HG03025 (cell line): ENCODE results near the gene ORAI2.
"Not testable (repeated sequence)": the region's sequence is repeated elsewhere in the genome, so short reads cannot be mapped to it uniquely, and the experiment has no call there.

ENCODE experiments used
- ATAC-seq: cut with Tn5 transposase; IDR thresholded peaks from one replicate; pipeline ENCODE4 v1.9.1; 2021; ENCODE audit warnings: mild to moderate bottlenecking, moderate library complexity; ENCODE audit not compliant: unreplicated experiment, low FRiP score

ORAI2 gene

GRCh38 chr7:102433219-102434038 lies at the start of gene ORAI2:
Gene ORAI2 (plus strand): TSS chr7:102433575. CDS start chr7:102438957, 5,382 bp downstream.
- ATAC-seq, result peak; percentile 53

DNA sequence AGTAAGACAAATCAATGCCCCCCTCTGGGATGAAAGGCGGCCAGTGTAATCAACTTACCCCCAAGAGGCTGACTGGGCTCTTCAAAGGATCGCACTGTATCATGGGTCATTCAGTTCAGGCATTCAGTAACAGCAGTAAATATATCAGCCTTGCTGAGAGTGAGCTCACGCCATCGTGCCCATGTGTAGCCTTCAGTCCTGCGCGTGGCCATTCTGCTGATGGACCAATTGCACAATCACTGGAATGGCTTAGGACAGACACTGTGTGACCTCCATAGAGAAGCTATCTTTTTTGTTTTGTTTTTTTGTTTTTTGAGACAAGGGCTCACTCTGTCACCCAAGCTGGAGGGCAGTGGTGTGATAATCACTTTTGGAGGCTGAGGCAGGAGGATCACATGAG lies 46.3 kb upstream of the ORAI2 start:
- no peak for ATAC-seq

DNA sequence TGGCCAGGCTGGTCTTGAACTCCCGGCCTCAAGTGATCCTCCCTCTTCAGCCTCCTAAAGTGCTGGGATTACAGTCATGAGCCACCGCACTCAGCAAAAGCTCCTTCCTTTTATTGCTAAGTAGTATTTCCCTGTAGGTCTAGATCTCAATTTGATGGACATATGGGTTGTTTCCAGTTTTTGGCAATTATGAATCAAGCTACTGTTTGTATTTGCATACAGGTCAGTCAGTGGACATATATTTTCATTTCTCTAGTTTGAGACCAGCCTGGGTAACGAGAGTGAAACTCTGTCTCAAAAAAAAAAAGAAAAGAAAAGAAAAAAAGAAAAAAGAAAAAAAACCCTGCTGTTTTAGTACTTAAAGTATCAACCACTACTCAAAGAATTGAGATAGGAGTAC lies 43.6 kb upstream of the ORAI2 start:
- no peak for ATAC-seq

GRCh38 chr7:102390697-102391484 lies 42.5 kb upstream of the ORAI2 start:
- ATAC-seq, result no peak

- ATAC-seq, result no peak
These were observed 41.0 kb upstream of the ORAI2 start for GRCh38 chr7:102392330-102392729.

GRCh38 chr7:102393467-102393866 lies 39.9 kb upstream of the ORAI2 start:
- no peak for ATAC-seq

- no peak for ATAC-seq
These were observed 37.8 kb upstream of the ORAI2 start for GRCh38 chr7:102395592-102395872.

DNA sequence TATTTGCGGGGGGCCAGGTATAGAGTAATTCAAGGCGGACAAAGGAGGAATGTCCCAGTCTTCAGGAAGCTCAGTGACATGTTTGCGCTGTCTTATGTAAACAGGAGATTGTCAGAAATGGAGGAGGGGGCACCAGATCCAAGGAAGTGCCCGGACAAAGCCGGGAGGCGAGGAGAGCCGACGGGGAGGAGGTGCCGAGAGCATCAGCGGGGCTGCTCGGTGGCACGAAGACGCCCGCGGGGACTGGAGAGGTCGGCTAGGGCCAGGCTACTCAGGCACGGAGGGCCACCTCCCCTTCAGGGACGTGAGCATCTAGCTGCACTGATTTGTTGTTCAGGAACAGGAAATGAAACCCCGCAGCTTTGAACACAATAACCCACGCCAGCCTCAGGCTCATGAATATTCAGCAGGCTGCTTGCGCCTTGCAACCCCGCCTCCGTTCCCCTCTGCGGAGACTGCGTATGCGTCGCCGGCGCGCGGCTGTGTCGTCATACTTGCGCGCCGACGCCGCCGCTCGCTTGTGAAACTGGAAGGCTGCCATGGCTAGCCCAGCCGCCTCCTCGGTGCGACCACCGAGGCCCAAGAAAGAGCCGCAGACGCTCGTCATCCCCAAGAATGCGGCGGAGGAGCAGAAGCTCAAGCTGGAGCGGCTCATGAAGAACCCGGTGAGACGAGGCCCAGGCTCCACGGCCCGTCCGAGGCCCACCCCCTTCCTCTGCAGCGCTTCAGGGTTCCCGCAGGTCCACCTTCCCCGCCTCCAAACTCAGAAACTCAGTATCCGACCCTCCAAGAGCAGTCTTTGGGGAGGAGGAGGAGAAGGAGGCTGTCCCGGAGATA lies 37.3 kb upstream of the ORAI2 start, which contains the start of gene PRKRIP1:
TSS of gene PRKRIP1 (plus strand) at position 491 of the 837 bp plus-strand sequence. CDS start at position 540, 49 bp downstream.
- peak; percentile 87 for ATAC-seq

- ATAC-seq, result no peak
These were observed 36.7 kb upstream of the ORAI2 start for GRCh38 chr7:102396710-102397019.

DNA sequence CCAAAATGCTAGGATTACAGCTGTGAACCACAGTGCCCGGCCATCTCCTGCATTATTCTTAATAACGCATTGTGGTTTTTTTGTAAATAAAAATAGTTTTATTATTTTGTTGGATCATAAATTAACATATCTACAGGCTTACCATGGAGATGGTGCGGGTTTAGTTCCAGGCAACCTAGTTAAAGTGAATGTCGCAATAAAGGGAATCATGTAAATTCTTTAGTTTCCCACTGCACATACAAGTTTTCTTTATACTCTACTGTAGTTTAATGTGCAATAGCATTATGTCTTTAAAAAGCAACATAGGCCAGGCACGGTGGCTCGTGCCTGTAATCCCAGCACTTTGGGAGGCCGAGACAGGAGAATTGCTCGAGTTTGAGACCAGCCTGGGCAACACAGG lies 34.8 kb upstream of the ORAI2 start:
- ATAC-seq, result no peak

DNA sequence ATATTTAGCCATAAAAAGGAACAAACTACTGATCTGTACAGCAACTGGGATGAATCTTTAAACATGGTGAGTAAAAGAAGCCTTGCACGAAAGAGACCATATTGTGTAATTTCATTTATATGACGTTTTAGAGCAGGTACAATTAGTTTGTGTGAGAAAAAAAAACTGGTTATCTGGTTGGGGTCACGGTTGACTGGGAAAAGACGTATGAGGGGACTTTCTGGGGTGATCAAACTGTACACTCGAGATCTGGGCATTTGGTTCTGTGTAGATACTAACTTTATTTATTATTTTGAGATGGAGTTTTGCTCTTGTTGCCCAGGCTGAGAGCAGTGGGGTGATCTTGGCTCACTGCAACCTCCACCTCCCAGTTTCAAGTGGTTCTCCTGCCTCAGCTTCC lies 33.0 kb upstream of the ORAI2 start:
- no peak for ATAC-seq

DNA sequence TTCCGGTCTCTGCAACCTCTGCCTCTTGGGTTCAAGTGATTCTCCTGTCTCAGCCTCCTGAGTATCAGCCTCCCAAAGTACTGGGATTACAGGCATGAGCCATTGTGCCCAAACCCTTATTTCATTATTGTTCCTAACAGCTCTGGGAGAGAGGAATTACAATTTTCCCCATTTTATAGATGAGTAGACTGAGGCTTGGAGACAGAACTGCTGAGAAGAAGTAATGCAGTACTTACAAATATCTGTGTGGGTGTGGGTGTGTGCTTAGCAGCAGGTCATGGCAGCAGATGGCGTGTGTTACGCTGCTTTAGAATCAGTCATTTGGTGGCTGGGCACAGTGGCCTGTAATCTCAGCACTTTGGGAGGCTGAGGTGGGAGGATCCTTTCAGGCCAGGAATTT lies 29.8 kb upstream of the ORAI2 start:
- ATAC-seq, result no peak

DNA sequence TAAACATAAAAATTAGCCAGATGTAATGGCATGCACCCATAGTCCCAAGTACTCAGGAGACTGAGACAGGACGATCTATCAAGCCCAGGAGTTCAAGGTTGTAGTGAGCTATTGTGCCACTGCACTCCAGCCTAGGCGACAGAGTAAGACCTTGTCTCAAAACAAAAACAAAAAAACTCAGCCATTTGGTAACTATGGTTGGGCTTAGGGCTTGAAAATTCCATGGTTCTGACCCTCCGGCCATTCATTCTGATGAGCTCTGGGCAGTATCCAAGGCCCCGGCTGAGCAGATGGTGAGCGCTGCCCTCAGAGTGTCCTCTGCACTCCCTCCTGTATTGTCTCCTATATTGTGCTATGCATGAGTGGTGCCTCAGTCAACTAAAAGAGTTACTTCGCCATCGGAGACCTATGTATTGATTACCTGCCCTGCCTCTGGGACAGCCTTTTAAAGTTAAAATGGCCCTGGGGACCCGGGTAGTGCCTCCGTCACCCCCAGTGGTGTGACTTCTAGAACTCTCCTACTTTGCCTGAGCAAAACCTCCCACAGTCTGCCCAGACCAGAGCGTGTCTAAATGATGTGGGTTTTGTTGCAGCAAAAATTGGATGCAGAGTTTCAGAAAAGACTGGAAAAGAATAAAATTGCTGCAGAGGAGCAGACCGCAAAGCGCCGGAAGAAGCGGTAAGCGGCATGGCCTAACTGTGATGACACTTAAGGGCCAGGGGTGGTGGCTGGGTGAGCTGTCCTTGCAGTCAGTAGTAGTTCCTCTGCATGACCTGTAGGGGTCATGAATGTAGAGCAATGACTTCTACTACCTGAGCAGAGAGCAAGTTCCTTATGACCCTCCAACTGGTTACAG lies 29.1 kb upstream of the ORAI2 start:
- ATAC-seq, result peak; percentile 73

DNA sequence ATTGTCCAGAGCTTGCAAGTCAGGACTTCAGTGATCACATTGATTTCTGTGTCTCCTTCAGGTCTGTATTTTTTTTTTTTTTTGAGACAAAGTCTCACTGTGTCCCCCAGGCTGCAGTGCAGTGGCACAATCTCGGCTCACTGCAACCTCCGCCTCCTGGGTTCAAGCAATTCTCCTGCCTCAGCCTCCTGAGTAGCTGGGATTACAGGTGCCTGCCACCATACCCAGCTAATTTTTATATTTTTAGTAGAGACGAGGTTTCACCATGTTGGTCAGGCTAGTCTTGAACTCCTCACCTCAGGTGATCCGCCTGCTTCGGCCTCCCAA lies 28.6 kb upstream of the ORAI2 start:
- ATAC-seq, result not testable (repeated sequence)

DNA sequence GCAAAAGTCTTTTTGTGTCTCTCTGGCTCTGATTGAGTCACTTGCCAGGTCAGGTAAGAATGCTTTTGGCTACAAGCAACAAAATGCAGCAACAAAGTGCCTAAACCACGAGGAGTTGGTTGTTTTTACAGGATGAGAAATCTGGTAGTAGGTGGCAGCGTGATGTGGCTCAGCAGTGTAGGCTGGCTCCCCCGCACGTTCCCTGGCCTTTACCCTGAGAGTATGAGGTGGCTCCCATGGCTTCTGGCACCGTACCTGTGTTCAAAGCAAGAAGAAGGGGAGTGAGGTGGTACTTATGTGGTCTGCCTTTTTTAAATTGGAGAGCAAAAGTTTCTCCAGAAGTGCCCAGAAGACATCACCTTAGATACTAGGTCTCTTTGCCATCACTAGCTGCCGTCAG lies 25.5 kb upstream of the ORAI2 start:
- ATAC-seq, result no peak

DNA sequence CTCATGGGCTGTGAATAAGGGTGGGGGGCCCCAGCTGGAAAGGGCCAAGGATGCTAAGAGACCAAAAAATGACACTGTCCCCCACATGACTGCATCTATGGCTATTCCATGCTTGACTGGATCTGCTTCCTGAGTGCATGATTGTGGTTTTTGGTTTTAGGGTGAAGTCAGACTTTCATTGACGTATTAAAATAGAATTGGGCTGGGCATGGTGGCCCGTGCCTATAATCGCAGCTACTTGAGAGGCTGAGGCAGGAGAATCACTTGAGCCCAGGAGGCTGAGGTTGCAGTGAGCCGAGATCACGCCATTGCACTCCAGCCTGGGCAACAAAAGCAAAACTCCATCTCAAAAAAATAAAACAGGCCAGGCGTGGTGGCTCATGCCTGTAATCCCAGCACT lies 24.8 kb upstream of the ORAI2 start:
- not testable (repeated sequence) for ATAC-seq

DNA sequence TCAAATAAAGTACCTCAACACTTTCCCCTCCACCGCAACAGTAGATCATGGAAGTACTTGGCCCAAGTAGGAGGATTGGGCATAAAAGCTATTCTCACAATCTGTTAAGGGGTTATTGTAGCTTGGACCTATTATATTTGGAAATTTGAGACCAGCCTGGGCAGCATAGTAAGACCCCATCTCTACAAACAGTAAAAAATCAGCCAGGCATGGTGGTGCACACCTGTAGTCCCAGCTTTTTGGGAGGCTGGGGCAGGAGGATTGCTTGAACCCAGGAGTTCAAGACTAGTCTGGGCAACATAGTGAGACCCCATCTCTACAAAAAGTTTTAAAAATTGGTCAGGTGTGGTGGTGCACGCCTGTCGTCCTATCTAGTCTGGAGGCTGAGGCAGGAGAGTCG lies 24.0 kb upstream of the ORAI2 start:
- ATAC-seq, result no peak

DNA sequence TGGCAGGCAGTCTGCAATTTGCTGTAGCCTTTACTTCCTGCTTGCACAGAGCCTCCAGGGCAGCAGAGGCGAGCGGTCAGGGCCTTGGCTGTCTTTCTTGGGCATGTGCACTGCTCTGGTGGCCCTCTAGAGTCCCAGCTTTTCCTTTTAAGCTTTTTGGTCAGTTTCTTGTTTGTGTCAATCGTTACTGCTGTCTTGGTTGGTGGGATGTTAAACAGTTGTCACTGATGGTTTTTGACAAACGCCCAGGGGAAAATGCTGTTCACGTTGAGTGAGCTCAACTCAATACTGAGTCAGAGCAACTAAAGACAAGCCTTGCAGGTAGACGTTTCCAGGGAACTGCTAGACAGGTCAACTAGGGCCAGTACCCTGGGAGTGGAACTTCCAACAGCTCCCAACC lies 23.3 kb upstream of the ORAI2 start:
- no peak for ATAC-seq

- no peak for ATAC-seq
These were observed 22.5 kb upstream of the ORAI2 start for GRCh38 chr7:102410918-102411317.

DNA sequence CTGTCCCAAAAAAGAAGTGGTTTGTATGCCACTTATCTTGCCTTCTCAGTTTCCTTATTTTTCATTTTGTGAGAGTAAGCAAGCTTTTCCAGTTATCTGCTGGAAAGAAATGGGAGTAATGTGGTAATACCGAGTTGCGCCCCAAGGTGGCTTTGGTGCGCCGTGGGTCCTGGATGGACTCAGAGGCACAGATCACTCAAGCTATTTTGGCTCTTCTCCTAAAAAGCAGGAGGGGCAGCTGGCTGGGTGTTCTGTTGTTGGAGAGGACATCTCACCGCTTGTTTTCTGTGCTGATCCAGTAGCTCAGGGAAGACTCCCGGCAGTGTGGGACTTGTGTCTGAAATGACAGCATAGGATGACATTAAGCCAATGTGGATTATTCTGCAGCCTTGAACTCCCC lies 20.8 kb upstream of the ORAI2 start:
- ATAC-seq, result no peak
